GM12892 (cell line): ENCODE data around the gene FOSL2.

Experiments used
- DNase-seq: peaks from one replicate; pipeline ENCODE4 v3.0.0; 2011; ENCODE audit not compliant: insufficient read length
- FAIRE-seq: peaks from 2 replicates; lab custom pipeline; 2011; peaks lifted over from hg19 to GRCh38; lab: Jason Lieb, UNC
- POLR2A ChIP-seq: IDR thresholded peaks from 2 replicates; pipeline ENCODE4 v1.6.1; 2011; ENCODE audit warnings: low read depth, low read length, control low read depth
- POLR2AphosphoS5 ChIP-seq: IDR thresholded peaks from 2 replicates; pipeline ENCODE4 v1.6.1; 2011; ENCODE audit warnings: low read depth, low read length, control low read depth
- TAF1 ChIP-seq: IDR thresholded peaks from 2 replicates; pipeline ENCODE4 v1.6.1; 2011; ENCODE audit warnings: low read depth, mild to moderate bottlenecking, control low read depth, low read length, borderline replicate concordance

The FOSL2 gene

GRCh38 chr2:28411956-28412609, 19.4 kb downstream of the FOSL2 start:
- FAIRE-seq (no peak), DNase-seq (no peak)
- no peak for TF ChIP-seq POLR2AphosphoS5
- TF ChIP-seq TAF1: no peak
- TF ChIP-seq POLR2A: no peak

DNA sequence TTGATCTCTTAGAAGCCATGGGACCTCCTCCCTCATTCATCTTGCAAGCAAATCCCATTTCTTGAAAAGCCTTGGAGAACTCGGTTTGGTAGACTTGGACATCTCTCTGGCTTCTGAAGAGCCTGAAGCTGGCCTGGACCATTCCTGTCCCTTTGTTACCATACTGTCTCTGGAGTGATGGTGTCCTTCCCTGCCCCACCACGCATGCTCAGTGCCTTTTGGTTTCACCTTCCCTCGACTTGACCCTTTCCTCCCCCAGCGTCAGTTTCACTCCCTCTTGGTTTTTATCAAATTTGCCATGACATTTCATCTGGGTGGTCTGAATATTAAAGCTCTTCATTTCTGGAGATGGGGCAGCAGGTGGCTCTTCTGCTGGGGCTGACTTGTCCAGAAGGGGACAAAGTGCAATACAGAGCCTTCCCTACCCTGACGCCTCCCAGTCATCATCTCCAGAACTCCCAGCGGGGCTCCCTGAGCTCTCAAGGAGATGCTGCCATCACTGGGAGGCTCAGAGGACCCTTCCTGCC, 20.0 kb downstream of the FOSL2 start:
- no peak for FAIRE-seq
- TF ChIP-seq POLR2A: no peak
- no peak for DNase-seq

DNA sequence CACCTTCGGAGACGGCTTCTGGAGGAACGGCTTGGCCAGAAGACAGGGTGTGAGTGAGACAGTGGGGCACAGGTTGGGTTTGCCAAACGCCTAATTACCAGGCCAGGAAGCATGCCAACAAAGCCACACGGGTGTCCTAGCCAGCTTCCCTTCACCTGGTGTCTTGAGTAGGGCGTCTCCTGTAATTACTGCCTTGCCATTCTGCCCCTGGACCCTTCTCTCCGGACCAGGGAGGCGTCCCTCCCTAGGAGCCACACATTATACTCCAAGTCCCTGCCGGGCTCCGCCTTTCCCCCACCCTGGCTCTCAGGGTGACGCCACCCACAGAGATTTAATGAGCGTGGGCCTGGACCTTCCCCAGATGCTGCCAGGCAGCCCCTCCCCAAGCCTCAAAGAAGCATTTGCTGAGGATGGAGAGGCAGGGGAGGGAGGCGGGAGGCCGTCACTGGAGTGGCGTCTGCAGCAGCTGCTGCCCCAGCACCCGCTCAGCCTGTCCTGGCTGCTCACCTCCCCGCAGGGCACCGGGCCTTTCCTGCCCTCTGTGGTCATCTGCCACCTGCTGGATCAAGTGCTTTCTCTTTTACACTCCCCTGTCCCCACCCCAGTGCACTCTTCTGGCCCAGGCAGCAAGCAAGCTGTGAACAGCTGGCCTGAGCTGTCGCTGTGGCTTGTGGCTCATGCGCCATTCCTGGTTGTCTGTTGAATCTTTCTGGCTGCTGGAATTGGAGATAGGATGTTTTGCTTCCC, 20.7 kb downstream of the FOSL2 start:
- no peak for DNase-seq
- FAIRE-seq: no peak
- no peak for TF ChIP-seq POLR2AphosphoS5

DNA sequence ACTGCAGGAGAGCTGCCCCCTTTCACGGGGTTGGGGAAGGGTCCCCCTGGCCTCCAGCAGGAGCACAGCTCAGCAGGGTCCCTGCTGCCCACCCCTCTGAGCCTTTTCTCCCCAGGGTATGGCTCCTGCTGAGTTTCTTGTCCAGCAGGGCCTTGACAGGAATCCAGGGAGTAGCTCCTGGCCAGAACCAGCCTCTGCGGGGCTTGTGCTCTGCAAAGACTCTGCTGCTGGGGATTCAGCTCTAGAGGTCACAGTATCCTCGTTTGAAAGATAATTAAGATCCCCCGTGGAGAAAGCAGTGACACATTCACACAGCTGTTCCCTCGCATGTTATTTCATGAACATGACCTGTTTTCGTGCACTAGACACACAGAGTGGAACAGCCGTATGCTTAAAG, 21.2 kb downstream of the FOSL2 start:
- FAIRE-seq (no peak), DNase-seq (no peak)
- TF ChIP-seq POLR2AphosphoS5: no peak
- no peak for TF ChIP-seq POLR2A
- no peak for TF ChIP-seq TAF1

DNA sequence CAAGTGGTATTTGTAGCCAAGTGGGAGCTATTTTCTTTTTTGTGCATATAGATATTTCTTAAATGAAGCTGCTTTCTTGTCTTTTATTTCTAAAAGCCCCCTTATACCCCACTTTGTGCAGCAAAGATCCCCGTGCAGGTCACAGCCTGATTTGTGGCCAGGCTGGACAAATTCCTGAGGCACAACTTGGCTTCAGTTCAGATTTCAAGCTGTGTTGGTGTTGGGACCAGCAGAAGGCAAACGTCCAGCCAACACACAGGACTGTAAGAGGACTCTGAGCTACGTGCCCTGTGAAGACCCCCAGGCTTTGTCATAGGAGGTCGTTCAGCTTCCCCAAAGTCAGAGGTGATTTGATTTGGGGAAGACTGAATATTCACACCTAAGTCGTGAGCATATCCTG, 21.9 kb downstream of the FOSL2 start:
- TF ChIP-seq POLR2AphosphoS5: no peak
- FAIRE-seq (no peak), DNase-seq (no peak)

GRCh38 chr2:28415010-28415409, 22.4 kb downstream of the FOSL2 start:
- no peak for TF ChIP-seq POLR2A
- no peak for TF ChIP-seq POLR2AphosphoS5
- TF ChIP-seq TAF1: no peak
- DNase-seq (no peak), FAIRE-seq (no peak)

- DNase-seq (no peak), FAIRE-seq (no peak)
- no peak for TF ChIP-seq TAF1
Observed at GRCh38 chr2:28415715-28416114, 23.1 kb downstream of the FOSL2 start.

DNA sequence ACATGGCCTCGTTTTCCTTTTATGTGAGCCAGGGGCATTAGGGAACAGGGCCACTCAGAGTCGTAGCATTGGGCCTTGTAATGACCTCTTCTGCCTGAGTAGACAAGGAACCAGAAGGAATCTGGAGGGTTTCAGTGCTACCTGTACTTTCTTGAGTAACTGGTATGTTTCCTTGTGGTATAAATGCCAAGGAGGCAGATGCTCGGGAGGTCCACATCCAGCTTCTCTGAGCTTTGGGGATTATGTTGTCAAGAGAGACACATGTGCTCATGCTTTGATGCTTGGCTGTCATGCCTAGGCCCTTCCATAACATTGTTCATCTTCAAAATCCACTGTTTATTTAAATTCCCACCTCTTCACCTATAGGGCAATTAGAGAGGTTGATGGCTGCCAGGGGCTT, 26.3 kb downstream of the FOSL2 start:
- FAIRE-seq (no peak), DNase-seq (no peak)
- no peak for TF ChIP-seq TAF1

- DNase-seq (no peak), FAIRE-seq (no peak)
- TF ChIP-seq POLR2AphosphoS5 (no peak), TAF1 (no peak), POLR2A (no peak)
Observed at GRCh38 chr2:28419443-28420270, 27.0 kb downstream of the FOSL2 start.

DNA sequence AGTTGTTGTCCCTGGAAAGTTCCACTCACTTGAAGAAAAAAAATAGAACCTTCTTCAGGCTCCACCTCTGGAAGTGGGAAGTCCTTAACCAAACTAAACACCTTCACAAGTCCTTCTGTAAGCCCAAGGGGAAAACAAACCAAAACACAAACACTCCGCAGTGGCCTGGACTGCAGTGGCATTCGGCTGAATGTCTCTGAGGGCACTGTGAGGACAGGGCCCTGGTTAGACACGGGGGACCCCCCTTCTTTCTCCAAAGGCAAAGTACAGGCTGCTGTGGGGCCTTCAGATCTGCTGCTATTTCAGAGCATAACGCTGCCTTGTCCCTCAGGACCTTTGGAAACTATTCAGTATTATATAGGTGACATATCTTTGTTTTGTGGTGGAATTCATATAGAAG, 28.1 kb downstream of the FOSL2 start:
- TF ChIP-seq POLR2AphosphoS5 (no peak), POLR2A (no peak), TAF1 (no peak)
- no peak for DNase-seq
- FAIRE-seq: no peak

DNA sequence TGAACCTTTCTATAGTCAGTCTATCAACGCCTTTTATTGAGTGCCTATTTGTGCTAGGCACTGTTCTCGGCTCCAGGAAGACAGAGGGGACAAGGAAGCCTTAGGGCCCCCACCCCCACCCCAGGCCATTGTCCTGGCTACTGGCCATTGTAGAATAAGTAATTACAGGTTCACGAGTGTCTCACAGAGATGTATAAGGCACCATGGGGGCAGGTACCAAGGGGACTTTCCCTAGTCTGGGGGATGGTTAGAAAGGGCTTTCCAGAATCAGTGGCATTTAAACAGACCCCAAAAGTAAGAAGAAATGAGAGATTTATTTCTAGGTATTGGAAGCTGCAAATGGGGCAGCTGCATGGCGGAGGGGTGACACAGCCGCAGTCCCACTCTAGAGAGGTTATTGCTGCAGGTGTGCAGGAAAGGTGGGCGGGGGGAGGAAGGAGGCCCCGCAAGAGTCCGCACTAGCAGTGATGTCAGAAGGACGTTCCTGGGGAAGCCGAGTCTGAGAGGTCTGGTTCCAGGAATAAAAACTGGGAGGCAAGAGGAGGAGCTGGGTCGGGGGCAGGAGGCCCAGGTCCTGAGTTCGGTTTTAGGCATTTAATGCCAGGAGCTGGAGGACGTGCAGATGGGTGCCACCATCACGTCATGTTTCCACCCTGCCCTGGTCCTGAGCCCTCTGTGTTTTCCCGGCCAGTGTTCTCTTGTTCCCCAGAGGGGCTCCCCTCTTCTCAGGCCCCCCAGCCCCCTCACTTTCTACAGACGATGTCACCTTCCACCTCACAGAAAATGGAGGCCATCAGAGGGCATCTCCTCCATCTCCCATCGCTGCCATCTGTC, 30.5 kb downstream of the FOSL2 start:
- FAIRE-seq (no peak), DNase-seq (no peak)
- TF ChIP-seq TAF1 (no peak), POLR2AphosphoS5 (no peak), POLR2A (no peak)
